Measurements from ENCODE around the gene BIRC6.

- TF ChIP-seq CTCF (IDR thresholded peaks at IDR 0.05; ENCODE audit: poor library complexity) (no peak), EZH2 (IDR thresholded peaks at IDR 0.05; ENCODE audit: borderline replicate concordance) (no peak), EZH2phosphoT487 (IDR thresholded peaks at IDR 0.05; ENCODE audit: low read depth, severe bottlenecking, unreplicated experiment) (no peak)
Observed at GRCh38 chr2:32463110-32463509, 106.3 kb downstream of the BIRC6 start.
